NCI-H446 treated with DMSO at 0.1 percent for 48 hours (cell line): ENCODE results near the gene MYLK4.
"Not testable (repeated sequence)": the region's sequence is repeated elsewhere in the genome, so short reads cannot be mapped to it uniquely, and the experiment has no call there.

Experiments
- DNase-seq: peaks from one replicate; lab custom pipeline; 2025; lab: John Stamatoyannopoulos, UW

The MYLK4 gene

DNA sequence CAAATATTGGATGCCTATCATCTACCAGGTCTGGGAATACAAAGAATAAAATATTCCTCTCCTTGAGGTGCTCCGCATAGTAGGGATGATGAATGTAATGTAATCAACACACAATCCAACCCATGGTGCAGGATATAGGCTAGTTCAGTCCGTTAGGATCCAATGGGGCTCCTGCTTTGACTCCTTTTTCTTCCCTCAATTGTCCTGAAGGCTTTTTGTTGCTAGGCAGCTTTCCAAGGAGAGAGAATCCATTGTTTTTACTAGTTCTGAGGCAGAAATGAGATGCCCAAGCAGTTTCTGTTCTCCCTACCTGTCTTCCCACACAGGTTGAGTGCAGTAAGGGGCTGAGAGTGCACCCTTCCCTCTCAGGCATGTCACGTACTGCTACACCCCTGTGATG is 26.5 kb upstream of the MYLK4 start:
- no peak for DNase-seq

DNA sequence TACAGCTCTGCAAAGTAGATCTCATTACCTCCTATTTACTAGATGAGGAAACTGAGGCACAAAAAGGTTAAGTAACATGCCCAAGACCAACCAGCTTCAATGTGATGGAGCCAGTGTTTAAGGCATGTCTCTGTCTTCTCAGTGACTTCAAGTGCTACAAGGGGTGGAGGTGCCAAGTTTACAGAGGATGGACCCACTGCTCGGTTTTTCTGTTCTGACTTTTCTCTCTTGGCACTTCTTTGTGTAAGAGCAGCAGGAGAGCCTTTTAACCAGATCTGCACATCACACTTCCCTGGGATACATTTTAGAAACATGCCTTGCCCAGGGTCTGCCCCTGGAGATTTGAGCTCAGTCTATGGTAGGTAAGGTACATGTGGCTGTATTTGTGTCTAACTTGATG is 24.3 kb upstream of the MYLK4 start:
- no peak for DNase-seq

DNA sequence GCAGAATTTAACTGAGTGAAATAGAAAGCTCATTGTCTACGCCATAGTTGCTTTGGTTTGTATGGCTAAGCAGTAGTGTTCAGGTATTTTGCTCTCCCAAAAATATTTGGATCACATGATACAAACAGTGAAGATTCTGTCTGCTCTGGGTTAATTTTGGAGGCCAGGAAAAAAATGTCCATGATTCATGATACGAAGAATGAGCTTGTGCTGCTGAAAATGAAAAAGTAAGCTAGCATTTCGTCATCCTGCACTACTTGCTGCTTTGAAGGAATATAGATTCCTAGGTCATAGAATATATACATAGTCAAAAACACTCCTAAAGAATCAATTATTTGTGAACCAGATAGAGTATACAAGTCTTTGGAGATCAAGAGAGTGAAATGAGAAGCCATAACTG is 22.7 kb upstream of the MYLK4 start:
- no peak for DNase-seq

DNA sequence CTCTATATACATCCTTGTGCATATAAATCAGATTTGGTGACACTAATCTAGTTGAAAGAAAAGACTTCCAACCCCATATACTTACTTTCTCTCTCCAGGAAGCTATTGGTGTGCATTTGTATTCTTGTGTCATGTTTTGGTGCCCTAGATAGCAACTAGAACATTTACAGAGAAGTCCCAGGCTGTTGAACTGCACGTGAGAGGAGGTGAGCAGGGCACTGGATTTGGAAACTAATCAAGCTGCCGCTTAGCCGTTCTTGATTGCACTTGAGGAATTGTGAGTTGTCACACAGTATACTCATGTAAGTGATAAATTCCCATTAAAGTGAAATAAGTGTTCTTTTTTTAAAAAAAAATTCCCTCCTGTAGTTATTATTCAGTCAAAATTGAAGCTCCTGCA is 22.1 kb upstream of the MYLK4 start:
- DNase-seq, result no peak

DNA sequence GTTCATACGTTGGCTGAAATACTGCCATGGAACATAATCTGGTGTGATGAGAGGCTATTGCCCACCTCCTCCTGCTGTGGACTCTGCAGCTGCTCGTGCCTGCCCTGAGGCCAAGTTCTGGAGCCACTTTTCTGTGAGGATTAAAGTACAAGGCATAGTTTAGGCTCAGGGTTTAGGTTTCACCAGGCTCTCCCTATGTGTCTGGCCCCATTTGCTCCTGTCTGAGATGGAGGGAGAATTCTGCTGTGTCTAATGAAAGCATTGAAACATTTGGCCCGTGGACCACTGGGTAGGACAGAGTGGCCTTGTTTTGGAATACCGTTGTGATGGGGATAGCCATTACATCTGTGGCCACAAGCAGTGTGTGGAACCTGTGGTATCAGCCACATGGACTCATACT is 20.4 kb upstream of the MYLK4 start:
- DNase-seq, result no peak

DNA sequence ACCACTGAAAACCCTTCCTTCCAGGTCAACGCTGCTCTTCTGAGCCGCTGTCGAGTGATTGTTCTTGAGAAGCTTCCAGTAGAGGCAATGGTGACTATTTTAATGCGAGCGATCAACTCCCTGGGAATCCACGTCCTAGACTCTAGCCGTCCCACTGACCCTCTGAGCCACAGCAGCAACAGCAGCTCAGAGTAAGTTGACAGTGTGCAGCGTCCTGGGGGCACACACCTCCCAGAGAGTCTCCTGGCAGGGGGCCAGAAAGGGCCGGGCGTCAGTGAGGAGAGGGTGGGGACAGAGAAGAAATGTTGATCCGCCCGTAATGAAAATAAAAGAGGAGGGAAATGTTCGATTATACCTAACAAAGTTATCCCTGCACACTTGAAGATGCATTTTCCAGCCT is 19.4 kb upstream of the MYLK4 start:
- DNase-seq, result no peak

DNA sequence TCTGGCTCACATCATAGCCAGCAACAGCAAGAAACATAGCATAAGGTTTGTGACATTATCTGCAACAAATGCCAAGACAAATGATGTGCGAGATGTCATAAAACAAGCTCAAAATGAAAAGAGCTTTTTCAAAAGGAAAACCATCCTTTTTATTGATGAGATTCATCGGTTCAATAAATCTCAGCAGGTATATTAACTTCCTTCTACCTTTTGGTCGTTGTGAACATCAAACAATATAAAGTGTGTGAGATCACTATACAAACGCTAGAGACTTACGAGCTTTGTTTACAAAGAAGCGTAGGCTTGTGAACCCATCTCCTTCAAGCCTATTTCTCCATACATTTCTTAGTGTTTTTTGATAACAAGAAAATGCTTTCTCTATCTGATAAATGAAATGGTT is 18.0 kb upstream of the MYLK4 start:
- no peak for DNase-seq

DNA sequence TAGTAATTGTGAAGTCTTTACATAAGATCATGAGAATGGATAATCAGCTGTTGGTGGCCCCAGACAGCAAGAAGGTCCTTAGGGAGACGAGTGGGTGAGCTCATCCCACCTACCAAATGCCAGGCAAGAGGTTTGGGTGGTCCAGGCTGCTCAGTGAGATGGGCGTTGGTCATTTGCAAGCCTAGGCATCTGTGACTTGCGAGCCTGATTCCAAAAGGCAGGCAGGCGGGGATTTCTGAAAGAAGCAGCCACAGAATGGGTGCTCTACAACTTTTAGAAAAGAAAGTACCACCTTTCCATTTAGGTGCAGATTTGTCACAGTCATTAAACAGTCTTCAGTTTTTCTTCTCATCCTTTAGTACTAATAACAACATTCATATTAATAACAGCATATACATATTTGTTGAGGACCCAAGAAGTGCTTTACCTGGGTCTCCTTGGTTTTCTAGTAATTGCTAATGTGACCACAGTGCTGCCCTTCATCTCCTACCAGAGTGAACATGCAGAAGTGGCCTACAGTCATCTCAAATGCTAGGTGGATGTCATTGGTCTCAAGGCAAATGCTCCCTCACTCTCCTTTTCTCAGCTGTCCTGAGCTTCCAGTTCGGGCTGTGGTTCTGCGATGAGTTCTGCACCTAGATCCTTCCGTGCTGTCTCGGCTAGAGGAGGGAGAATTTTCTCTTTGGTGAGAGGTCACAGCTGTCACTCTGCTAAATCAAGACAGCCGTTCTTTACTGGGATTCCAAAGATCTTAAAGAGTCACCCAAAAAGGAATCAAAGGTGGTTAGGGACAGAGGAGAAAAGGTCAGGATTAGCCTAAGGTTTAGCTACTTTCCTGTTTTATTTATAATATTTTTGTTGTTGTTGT is 17.2 kb upstream of the MYLK4 start:
- DNase-seq, result no peak

DNA sequence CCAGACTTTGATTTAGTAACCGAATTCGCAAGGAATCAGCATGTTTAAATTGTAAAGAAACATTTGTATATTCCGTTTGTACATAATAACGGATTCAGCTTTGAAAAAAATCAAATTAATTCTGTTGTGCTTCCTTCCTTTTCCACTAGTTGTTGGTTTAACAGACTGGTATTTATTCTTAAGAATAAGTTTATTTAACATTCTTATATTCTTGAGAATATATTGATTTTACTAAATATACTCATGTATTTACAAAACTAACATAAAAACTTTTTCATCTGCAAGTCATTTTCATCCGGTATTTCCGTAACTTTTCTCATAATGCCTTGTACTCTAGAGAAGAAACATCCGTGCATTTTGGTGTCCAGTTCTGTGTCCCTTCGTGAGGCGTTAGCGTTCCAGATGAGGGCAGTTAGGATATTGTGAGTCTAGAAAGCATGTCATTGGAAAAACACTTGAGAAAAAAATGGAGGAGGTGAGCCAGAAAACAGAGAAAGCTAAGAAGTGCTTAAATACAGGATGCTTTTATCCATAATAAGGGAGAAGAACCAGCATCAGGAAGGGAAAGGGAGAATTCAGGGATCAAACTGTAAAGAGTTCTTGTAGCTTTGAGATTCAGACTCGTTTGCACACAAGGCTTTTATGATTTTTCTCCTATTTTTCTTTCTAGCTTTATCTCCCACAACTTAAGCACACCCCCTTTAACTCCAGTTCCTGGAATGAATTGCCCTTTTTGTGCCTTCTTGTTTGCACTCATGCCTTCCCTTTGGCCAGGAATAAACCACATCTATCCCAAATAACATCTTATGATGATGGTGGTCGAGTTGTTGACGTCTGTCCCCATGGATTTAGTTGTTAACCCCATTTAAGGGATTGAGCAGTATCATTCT is 16.3 kb upstream of the MYLK4 start:
- no peak for DNase-seq

DNA sequence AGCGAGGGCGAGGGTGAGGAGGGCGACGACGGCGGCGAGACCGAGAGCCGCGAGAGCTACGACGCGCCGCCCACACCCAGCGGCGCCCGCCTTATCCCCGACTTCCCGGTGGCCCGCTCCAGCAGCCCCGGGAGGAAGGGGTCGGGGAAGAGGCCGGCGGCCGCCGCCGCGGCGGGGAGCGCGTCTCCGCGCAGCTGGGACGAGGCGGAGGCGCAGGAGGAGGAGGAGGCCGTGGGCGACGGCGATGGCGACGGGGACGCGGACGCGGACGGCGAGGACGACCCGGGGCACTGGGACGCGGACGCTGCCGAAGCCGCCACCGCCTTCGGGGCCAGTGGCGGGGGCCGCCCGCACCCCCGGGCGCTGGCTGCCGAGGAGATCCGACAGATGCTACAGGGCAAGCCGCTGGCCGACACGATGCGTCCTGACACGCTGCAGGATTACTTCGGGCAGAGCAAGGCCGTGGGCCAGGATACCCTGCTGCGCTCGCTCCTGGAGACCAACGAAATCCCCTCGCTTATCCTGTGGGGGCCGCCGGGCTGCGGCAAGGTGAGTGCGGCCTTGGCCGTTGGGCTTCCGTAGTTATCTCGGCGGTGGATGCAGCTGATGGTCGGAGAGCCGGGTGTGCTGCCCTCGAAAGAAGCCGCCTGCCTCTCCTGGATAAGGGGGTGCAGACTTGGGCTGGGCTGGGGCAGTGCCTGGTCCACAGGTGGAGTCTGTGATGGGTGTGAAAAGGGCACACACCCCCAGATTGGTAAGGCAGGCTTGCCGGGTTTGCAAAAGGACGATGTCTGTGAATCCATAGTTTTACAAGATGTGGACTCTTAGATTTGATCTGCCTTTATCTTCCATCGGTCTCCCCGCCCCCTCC is 15.4 kb upstream of the MYLK4 start:
- DNase-seq, result no peak

DNA sequence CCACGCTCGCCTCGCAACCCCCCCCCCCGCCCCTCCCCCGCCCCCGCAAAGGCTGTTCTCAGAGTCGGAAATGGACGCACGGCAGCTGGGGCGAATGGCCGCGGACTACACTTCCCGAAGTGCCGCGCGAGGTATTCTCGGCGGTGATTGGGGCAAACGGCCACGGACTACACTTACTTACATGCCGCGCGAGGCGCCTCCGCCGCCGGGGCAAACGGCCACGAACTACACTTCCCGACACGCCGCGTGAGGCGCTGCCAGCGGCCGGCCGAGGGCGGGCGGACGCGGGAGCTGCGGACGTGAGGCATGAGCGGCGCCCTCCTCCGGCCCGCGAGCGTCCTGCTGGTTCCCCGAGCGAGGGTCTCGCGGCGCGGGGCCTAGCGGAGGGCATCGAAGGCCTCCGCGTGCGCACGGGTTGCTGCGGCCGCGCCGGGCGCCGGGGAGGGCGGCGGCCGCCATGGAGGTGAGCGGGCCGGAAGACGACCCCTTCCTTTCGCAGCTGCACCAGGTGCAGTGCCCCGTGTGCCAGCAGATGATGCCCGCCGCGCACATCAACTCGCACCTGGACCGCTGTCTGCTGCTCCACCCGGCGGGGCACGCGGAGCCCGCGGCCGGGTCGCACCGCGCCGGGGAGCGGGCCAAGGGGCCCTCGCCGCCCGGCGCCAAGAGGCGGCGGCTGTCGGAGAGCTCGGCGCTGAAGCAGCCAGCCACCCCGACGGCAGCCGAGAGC is 14.6 kb upstream of the MYLK4 start, which contains the start of gene WRNIP1:
TSS of gene WRNIP1 (plus strand) at position 228 of the 730 bp plus-strand sequence. CDS start at position 458, 230 bp downstream.
- DNase-seq, result peak; percentile 98

DNA sequence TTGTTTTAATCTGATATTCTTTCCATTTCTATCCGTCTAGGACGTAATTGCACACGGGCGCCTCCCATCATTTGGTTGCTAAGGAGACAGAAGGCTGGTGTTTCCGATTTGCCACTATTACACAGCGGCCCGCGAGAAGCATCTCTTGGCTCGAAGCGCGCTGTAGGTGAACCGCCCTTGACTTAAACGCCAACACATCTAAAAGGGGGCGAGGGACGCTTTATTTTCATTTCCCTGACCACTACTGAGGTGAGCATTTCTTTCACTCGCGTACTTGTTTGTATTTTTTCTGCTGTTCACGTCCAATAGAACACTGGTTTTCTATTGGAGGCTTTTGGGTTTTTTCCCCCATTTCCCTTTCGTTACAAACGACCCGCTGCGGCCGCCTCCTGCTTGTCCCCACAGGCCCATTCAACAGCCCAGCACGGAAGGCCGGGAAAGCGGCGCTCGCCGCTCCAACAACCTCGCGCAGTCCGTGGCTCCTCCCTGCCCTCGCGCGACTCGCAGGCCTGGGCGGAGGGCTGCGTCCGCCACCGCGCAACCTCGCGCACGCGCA is 14.0 kb upstream of the MYLK4 start:
- DNase-seq, result peak; percentile 55

DNA sequence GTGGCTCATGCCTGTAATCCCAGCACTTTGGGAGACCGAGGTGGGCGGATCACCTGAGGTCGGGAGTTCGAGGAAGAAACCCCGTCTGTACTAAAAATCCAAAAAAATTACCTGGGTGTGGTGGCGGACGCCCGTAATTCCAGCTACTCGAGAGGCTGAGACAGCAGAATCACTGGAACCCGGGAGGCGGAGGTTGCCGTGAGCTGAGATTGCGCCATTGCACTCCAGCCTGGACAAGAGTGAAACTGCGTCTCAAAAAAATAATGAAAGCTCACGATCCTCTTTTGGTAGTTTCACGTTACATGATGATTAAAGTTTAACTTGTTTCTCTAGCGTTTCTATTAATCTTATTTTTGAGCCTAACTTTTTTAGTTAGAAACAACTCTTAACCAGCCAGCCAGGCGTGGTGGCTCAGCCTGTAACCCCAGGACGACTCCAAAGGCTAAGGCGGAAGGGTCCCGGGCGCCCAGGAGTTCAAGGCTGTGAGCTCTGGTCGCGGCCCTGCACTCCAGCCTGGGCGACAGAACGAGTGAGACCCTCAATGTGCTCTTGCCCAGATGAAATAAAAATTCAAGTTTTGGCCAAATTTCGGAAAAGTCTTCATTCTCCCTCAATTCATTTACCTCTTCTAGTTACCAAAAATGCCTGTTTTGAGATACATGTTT is 13.3 kb upstream of the MYLK4 start:
- no peak for DNase-seq

DNA sequence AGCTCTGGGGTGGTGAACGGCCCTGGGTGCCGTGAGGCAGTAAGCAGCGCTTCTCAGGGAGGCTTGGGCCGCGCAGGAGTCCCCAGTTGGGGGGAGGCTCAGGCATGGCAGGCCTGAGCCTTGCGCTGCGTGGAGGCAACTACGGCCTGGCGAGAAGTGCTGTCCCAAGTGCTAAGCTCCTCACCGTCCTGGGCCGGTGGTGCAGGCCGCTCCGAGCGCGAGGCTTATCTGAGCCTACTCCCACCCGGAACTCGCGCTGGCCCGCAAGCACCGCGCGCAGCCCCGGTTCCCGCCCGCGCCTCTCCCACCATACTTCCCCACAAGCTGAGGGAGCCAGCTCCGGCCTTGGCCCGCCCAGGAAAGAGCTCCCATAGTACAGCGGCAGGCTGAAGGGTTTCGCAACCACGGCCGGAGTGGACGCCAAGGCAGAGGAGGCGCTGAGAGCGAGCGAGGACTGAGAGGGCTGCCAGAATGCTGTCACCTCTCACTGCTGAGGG is 12.7 kb upstream of the MYLK4 start:
- DNase-seq, result no peak

DNA sequence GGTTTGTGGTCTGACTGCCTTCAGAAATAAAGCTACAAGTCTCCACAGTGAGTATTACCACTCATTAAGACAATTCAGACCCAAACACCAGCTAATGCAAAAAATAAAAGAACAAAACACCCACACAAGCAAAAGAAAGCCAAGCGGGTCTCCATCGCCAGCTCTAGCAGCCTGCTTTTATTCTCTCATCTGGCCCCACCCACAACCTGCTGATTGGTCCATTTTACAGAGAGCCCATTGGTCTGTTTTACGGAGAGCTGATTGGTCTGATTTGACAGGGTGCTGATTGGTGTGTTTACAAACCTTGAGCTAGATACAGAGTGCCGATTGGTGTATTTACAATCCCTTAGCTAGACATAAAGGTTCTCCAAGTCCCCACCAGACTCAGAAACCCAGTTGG is 12.1 kb upstream of the MYLK4 start:
- DNase-seq, result not testable (repeated sequence)

DNA sequence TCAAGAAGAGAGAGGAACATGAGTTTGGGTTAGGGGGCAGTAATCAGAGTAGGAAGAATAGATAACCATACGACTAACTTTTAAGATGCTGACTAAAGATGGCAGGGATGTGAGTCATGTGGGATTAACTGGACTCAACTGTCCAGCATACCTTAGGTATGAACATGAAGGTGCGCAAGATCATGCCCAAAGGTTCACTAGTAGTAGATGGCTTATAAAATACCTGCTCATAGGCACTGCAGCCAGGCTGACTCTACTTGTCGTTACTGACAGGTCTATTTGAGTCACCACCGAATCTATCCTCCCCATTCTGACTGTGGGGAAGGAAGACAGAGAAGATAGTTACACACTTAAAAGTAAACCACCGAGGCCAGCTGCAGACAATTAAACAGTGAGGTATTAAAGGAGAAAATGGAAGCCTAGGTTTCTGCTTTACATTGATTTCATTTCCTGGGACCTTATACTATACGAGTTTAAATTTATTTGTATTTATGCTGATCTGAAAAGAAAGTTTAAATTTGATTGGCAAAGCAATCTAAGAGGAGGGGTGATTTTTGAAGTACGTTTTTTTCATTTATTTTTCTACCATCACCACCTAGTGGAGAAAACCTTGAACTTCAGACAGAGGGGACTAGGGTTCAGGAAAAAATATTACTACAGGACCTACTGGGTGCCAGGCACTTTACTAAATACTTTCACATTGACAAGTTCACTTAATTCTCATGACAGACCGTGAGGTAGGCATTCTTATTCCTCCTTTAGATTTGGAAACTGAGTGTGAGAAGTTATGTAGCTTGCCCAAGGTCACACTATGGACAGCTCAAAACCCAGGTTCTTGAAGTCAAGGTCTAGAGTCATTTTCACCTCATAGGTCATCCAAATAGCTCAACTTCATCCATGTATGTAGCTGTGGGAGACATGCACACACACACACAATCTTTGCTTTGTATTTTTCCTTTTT is 10.4 kb upstream of the MYLK4 start:
- DNase-seq, result no peak

DNA sequence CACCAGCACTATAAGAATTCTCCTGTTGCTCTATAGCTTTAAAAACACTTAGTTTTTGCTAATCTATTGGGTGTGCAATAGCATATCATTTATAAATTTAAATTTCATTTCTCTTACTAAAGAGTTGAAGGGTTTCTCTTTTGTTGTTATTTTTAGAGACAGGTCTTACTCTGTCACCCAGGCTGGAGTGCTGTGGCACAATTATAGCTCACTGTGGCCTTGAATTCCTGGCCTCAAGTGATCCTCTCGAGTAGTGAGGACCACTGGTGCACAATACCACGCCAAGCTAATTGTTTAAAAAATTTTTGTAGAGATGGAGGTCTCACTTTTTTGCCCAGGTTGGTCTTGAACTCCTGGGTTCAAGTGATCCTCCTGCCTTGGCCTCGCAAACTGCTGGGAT is 8.3 kb upstream of the MYLK4 start:
- no peak for DNase-seq

DNA sequence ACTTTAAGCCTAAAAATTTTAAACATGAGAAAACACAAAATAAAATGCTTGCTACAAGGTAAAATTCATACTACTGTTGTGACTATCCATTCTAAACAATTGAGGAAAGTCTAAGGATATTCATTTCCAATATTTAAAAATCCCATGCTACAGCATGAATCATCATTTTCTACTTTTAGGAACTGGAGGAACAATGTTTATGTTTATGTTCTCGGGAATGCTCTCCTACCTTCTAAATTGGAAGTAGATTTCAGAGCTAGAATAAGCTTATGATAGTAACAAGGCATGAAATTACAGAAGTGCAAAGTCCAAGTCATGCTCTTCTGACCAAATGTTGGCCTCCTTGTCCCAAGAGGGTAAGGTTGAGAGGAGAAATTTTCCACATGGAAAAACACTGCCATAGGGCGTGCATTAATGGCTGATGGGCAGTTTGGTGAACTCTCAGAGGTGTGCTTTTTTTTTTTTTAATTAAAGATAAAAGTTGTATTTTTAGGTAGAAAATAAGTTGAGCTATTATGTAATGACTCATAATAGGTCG is 6.0 kb upstream of the MYLK4 start:
- no peak for DNase-seq

DNA sequence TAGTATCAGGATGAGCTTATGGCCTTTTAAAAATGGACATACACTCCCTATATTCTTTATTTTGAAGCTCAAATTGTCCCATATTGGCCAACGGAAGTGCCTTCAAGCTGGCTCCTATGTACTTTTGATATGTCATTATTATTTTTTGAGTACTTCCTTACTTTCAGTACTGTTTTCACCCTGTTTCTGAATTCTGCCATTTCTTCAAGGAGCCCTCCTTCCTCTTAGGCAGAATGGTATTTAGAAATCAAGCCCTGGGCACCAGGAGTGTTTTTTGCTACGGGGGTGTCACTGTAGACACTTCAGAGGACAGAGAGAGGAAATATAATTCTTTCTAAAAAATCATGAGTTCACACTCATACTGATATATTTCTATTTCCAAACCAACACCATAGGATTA is 5.5 kb upstream of the MYLK4 start:
- no peak for DNase-seq
